ENCODE measurements around the gene EDAR. TPM values are rescaled to one million over a fixed set of nuclear protein-coding genes. Genes with fewer than 3 reads are reported as not detected.

Gene EDAR
- polyA plus RNA-seq, 1 donor (not counting 4 experiments of a cell fraction or from before 2014, with no cell fraction given) = 0.21 TPM

DNA sequence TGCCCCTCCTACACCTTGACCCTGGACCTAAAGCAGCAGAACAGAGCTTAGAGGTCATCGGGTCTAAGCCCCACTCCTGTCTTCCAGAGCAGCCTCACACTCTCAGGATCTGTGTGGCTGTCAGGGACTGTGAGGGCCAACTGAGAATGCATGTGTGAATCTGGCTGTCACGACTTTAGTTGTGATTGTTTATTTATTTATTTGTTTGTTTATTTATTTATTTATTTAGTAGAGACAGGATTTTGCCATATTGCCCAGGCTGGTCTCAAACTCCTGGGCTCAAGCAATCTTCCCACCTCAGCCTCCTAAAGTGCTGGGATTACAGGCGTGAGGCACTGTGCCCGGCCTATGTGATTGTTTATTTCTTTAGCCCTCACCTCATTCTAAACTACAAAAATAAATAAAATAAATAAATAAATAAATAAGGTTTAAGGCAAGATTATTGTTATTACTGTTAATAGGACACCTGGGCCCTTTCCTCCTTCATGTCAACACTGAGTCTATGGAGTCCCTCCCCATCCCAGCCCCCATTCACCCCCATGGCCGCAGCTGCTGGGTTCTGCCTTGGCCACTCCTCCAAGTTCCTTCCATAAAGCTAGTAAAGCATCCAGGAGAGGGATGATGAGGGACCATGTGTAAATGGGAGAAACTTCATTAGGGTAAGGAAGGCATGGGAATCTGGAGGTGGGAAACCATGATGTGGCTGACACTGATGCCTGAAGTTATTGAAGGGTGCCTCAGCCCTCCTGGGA, 39.9 kb upstream of the EDAR start:
- Histone ChIP-seq H3K4me1 (ENCODE audit: control insufficient read depth, extremely low read depth, insufficient read depth, low read length) (peaks cover 3% of the 10 kb centered on the region), H3K9ac (ENCODE audit: control insufficient read depth, extremely low read depth, insufficient read depth, low read length) (no peak overlapping the region), H3K4me3 (ENCODE audit: control insufficient read depth in 2 of 3, extremely low read depth in 1 of 3, insufficient read depth in 2 of 3, low read depth in 1 of 3, low read length in 3 of 3) (no peak overlapping the region), H3K27ac (ENCODE audit: control insufficient read depth, insufficient read depth, low read length) (no peak overlapping the region), H3K27me3 (ENCODE audit: control insufficient read depth, extremely low read depth, insufficient read depth, low read length) (peaks cover 8% of the 10 kb centered on the region), H3K9me3 (ENCODE audit: control insufficient read depth, low read depth, low read length) (no peaks in the 10 kb centered on the region), H3K79me2 (ENCODE audit: control insufficient read depth, insufficient read depth, low read length) (no peaks in the 10 kb centered on the region), H3K9me1 (ENCODE audit: control insufficient read depth, extremely low read depth, insufficient read depth, low read length) (no peaks in the 10 kb centered on the region), H4K20me1 (ENCODE audit: control insufficient read depth, extremely low read depth, insufficient read depth, low read length) (no peaks in the 10 kb centered on the region), H2AFZ (ENCODE audit: control insufficient read depth, low read length) (no peak overlapping the region), H3K4me2 (ENCODE audit: control insufficient read depth, extremely low read depth, insufficient read depth, low read depth, low read length) (no peak overlapping the region), H3K36me3 (ENCODE audit: control insufficient read depth in 2 of 2, extremely low read depth in 1 of 2, insufficient read depth in 2 of 2, low read length in 2 of 2) (no peaks in the 10 kb centered on the region)
- no peak for FAIRE-seq
- DNase-seq (ENCODE audit: low read depth, low spot score) = no peak
- TF ChIP-seq, protein P1, sequence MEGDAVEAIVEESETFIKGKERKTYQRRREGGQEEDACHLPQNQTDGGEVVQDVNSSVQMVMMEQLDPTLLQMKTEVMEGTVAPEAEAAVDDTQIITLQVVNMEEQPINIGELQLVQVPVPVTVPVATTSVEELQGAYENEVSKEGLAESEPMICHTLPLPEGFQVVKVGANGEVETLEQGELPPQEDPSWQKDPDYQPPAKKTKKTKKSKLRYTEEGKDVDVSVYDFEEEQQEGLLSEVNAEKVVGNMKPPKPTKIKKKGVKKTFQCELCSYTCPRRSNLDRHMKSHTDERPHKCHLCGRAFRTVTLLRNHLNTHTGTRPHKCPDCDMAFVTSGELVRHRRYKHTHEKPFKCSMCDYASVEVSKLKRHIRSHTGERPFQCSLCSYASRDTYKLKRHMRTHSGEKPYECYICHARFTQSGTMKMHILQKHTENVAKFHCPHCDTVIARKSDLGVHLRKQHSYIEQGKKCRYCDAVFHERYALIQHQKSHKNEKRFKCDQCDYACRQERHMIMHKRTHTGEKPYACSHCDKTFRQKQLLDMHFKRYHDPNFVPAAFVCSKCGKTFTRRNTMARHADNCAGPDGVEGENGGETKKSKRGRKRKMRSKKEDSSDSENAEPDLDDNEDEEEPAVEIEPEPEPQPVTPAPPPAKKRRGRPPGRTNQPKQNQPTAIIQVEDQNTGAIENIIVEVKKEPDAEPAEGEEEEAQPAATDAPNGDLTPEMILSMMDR (optimal IDR thresholded peaks at IDR 0.05 in 1 of 3, IDR thresholded peaks at IDR 0.05 in 1 of 3, conservative IDR thresholded peaks at IDR 0.05 in 1 of 3; ENCODE audit: extremely low read depth in 1 of 3, insufficient read depth in 2 of 3, low read length in 3 of 3) = no peak
- TF ChIP-seq EZH2 (IDR thresholded peaks at IDR 0.05; ENCODE audit: low read length) = no peak
- dilution Hi-C loops (cut with MboI; ENCODE audit: extremely low pct_ligation_motif_present, low sequenced_read_pairs) = no loop called here

DNA sequence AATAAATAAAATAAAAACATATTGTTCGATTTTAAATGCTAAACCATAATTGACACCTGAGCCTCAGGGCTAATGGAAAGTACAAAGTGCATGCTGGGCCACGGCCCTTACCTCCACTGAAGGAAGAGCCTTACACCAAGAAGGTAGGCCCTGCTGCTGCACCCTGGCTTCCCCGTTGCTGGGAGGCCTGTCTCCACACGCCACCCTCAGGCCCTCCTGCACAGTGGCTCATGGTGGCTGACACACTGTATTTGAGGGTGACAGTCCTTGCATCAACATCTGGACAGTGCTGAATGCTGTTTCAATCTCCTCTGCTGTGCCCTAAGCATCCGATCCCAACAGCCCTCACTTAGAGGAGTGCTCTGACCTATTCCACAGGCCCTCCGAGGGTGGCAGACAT, 39.3 kb upstream of the EDAR start:
- H2AFZ ChIP-seq (ENCODE audit: control insufficient read depth, low read length) = no peak overlapping the region
- H3K9me1 ChIP-seq (ENCODE audit: control insufficient read depth, extremely low read depth, insufficient read depth, low read length) = no peaks in the 10 kb centered on the region
- peaks cover 3% of the 10 kb centered on the region for H3K4me1 ChIP-seq (ENCODE audit: control insufficient read depth, extremely low read depth, insufficient read depth, low read length)
- H4K20me1 ChIP-seq (ENCODE audit: control insufficient read depth, extremely low read depth, insufficient read depth, low read length) = no peaks in the 10 kb centered on the region
- peaks cover 8% of the 10 kb centered on the region for H3K27me3 ChIP-seq (ENCODE audit: control insufficient read depth, extremely low read depth, insufficient read depth, low read length)
- H3K4me2 ChIP-seq (ENCODE audit: control insufficient read depth, extremely low read depth, insufficient read depth, low read depth, low read length) = no peak overlapping the region
- FAIRE-seq (no peak), DNase-seq (ENCODE audit: low read depth, low spot score) (no peak)
- no peak overlapping the region for H3K4me3 ChIP-seq (ENCODE audit: control insufficient read depth in 2 of 3, extremely low read depth in 1 of 3, insufficient read depth in 2 of 3, low read depth in 1 of 3, low read length in 3 of 3)
- dilution Hi-C loops (cut with MboI; ENCODE audit: extremely low pct_ligation_motif_present, low sequenced_read_pairs) = no loop called here
- TF ChIP-seq, protein P1 (optimal IDR thresholded peaks at IDR 0.05 in 1 of 3, IDR thresholded peaks at IDR 0.05 in 1 of 3, conservative IDR thresholded peaks at IDR 0.05 in 1 of 3; ENCODE audit: extremely low read depth in 1 of 3, insufficient read depth in 2 of 3, low read length in 3 of 3) = no peak
- TF ChIP-seq EZH2 (IDR thresholded peaks at IDR 0.05; ENCODE audit: low read length) = no peak
- H3K36me3 ChIP-seq (ENCODE audit: control insufficient read depth in 2 of 2, extremely low read depth in 1 of 2, insufficient read depth in 2 of 2, low read length in 2 of 2) = no peaks in the 10 kb centered on the region
- H3K27ac ChIP-seq (ENCODE audit: control insufficient read depth, insufficient read depth, low read length) = no peak overlapping the region
- no peaks in the 10 kb centered on the region for H3K79me2 ChIP-seq (ENCODE audit: control insufficient read depth, insufficient read depth, low read length)
- no peak overlapping the region for H3K9ac ChIP-seq (ENCODE audit: control insufficient read depth, extremely low read depth, insufficient read depth, low read length)
- no peaks in the 10 kb centered on the region for H3K9me3 ChIP-seq (ENCODE audit: control insufficient read depth, low read depth, low read length)
